SK-N-SH (cell line): ENCODE measurements around the gene MVD.

Experiments
- CTCF ChIP-seq: fragments of 200-600 bp; sonication (generic); IDR thresholded peaks from 2 replicates; pipeline ENCODE4 v1.6.1; 2017; ENCODE audit warnings: antibody characterized with exemption, mild to moderate bottlenecking, moderate library complexity
- POLR2AphosphoS5 ChIP-seq: IDR thresholded peaks from 2 replicates; pipeline ENCODE4 v1.6.1; 2012; ENCODE audit warnings: low read depth, low read length

GRCh38 chr16:88605186-88606147, 57.4 kb downstream of the MVD start:
- TF ChIP-seq CTCF (no peak), POLR2AphosphoS5 (no peak)
